GM12878 (cell line): Measurements from ENCODE around the gene SCN4A.

ENCODE experiments used
- ATF2 ChIP-seq: IDR thresholded peaks from 2 replicates; pipeline ENCODE4 v1.6.1; 2012; ENCODE audit warnings: low read length, inconsistent platforms
- CREM ChIP-seq: IDR thresholded peaks from 2 replicates; pipeline ENCODE4 v1.6.1; 2014; ENCODE audit warnings: antibody characterized with exemption, low read depth
- CTCF ChIP-seq, 3 experiments: IDR thresholded peaks in 2 of 3; conservative IDR thresholded peaks in 1 of 3; 2 replicates each; pipeline ENCODE4 v1.5.1; 2011; ENCODE audit warnings: low read depth in 3 of 3, low read length in 3 of 3, mild to moderate bottlenecking in 3 of 3, control low read depth in 2 of 3, moderate library complexity in 2 of 3, inconsistent platforms in 1 of 3, mixed read lengths in 1 of 3; ENCODE audit not compliant: control insufficient read depth in 2 of 3, insufficient read depth in 1 of 3; ENCODE audit errors: extremely low read depth in 1 of 3
- EED ChIP-seq: sonication (generic); IDR thresholded peaks from 2 replicates; pipeline ENCODE4 v1.6.1; 2016; ENCODE audit warnings: antibody characterized with exemption, low read depth
- EZH2 ChIP-seq: IDR thresholded peaks from 2 replicates; pipeline ENCODE4 v1.6.1; 2012; ENCODE audit warnings: low read depth, mild to moderate bottlenecking, control low read depth, inconsistent platforms, low read length, borderline replicate concordance; ENCODE audit not compliant: control insufficient read depth
- MAX ChIP-seq: IDR thresholded peaks from 2 replicates; pipeline ENCODE4 v1.6.1; 2012; ENCODE audit warnings: low read depth, low read length, improper control_type of control experiment
- PAX8 ChIP-seq: fragments of 450-650 bp; IDR thresholded peaks from 2 replicates; pipeline ENCODE4 v1.6.1; 2017; ENCODE audit warnings: mild to moderate bottlenecking, moderate library complexity
- PKNOX1 ChIP-seq: fragments of 450-650 bp; IDR thresholded peaks from 2 replicates; pipeline ENCODE4 v1.6.1; 2016; ENCODE audit warnings: mild to moderate bottlenecking
- POLR2A ChIP-seq: IDR thresholded peaks from 2 replicates; pipeline ENCODE4 v1.6.1; 2011; ENCODE audit warnings: low read depth, mild to moderate bottlenecking, low read length
- POLR2AphosphoS5 ChIP-seq: IDR thresholded peaks from 2 replicates; pipeline ENCODE4 v1.6.1; 2011; ENCODE audit warnings: mild to moderate bottlenecking, low read length, inconsistent platforms
- REST ChIP-seq: IDR thresholded peaks from 2 replicates; pipeline ENCODE4 v1.6.1; 2012; ENCODE audit warnings: mild to moderate bottlenecking, low read depth, low read length
- TCF7 ChIP-seq: IDR thresholded peaks from 2 replicates; pipeline ENCODE4 v1.6.1; 2014; ENCODE audit warnings: antibody characterized with exemption, borderline replicate concordance
- ZBTB33 ChIP-seq: fragments of 450-650 bp; IDR thresholded peaks from 2 replicates; pipeline ENCODE4 v1.6.1; 2017; ENCODE audit warnings: mild to moderate bottlenecking

GRCh38 chr17:63944736-63945499, 27.8 kb downstream of the SCN4A start:
- TF ChIP-seq PAX8 (no peak), REST (no peak), PKNOX1 (no peak), POLR2AphosphoS5 (no peak), EZH2 (no peak), CTCF (IDR thresholded peaks at IDR 0.05 in 2 of 3, conservative IDR thresholded peaks at IDR 0.05 in 1 of 3; ENCODE audit: control insufficient read depth in 2 of 3, extremely low read depth in 1 of 3, insufficient read depth in 1 of 3, low read depth in 3 of 3, low read length in 3 of 3) (no peak), POLR2A (no peak), TCF7 (no peak), CREM (no peak), ATF2 (no peak), MAX (no peak), EED (no peak), ZBTB33 (no peak)
